ENCODE measurements around the gene MED13L.
A peak's percentile ranks its signal among the peaks of the same experiment; 100 is the strongest.

MED13L gene

DNA sequence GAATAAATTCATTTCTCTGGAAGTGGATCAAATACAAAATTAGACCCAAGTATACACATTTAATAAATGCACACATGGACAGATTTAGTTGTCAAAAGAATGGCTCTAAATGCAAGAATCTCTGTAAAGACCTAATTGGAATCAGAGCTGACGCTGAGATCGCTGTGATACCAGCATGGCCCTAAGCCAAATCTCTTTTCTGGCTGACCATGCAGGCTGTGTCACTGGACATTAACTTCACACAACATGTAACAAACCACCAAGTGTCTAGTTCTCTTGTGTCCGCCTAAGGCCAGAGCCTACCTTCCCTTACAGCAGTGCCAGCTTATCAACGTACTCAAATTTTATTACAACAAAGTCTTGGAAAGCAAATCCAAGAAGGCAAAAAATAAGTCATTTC, 127.5 kb downstream of the MED13L start:
- Histone ChIP-seq H4K5ac (ENCODE audit: low read length) (no peak overlapping the region), H3K36me3 (ENCODE audit: control insufficient read depth, insufficient read depth, low read length) (no peaks in the 10 kb centered on the region), H3K56ac (ENCODE audit: low read length) (no peak overlapping the region), H3K9ac (ENCODE audit: low read length) (no peak overlapping the region), H3K79me2 (ENCODE audit: control insufficient read depth, insufficient read depth, low read length) (peaks cover 52% of the 10 kb centered on the region), H2BK5ac (ENCODE audit: low read length) (no peak overlapping the region), H2AK5ac (ENCODE audit: low read length) (no peak overlapping the region), H3K23ac (ENCODE audit: low read length) (no peak overlapping the region), H3K18ac (ENCODE audit: low read length) (no peak overlapping the region), H3K4me3 (ENCODE audit: low read length) (no peak overlapping the region), H3K4me1 (ENCODE audit: control insufficient read depth, low read depth, low read length) (no peaks in the 10 kb centered on the region), H3K4me2 (ENCODE audit: low read length) (no peak overlapping the region), H3K79me1 (ENCODE audit: low read length) (peaks cover 8% of the 10 kb centered on the region), H4K8ac (ENCODE audit: low read depth, low read length) (no peak overlapping the region), H3K27me3 (ENCODE audit: insufficient read depth, low read length, poor library complexity) (no peaks in the 10 kb centered on the region), H3K4ac (ENCODE audit: low read depth, low read length) (no peak overlapping the region), H3K27ac (ENCODE audit: low read depth, low read length) (no peak overlapping the region), H2BK15ac (replicated peaks; ENCODE audit: low read depth) (no peak overlapping the region), H2BK120ac (ENCODE audit: low read depth, low read length) (no peak overlapping the region)
- WGBS (ENCODE audit: extremely low coverage, insufficient coverage, low lambda C conversion rate), result no CpG with 5 or more reads among the region's 4 CpGs
- DNase-seq, result no peak

DNA sequence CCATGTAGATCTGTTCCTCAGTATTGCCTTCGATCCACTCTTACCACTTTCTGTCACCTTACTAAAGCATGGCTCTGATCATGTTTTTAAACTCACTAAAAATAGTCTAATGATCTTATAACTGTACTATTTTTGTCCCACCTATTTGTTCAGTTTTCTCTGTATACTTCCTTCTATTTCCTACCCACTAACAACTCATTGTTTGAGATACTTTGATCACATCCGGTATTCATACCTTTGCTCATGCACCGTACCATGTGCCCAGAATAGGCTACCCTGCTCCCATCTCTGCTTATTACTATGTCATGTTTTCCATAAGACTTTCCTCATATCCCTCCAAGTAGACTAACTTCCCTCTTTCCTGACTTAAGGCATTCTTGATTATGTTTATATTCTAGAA, 128.6 kb downstream of the MED13L start:
- Histone ChIP-seq H3K4ac (ENCODE audit: low read depth, low read length) (no peak overlapping the region), H3K18ac (ENCODE audit: low read length) (no peak overlapping the region), H3K56ac (ENCODE audit: low read length) (no peak overlapping the region), H3K27me3 (ENCODE audit: insufficient read depth, low read length, poor library complexity) (no peaks in the 10 kb centered on the region), H3K4me2 (ENCODE audit: low read length) (no peak overlapping the region), H3K36me3 (ENCODE audit: control insufficient read depth, insufficient read depth, low read length) (no peaks in the 10 kb centered on the region), H3K4me1 (ENCODE audit: control insufficient read depth, low read depth, low read length) (peaks cover 2% of the 10 kb centered on the region), H2BK5ac (ENCODE audit: low read length) (no peak overlapping the region), H3K9ac (ENCODE audit: low read length) (no peak overlapping the region), H3K4me3 (ENCODE audit: low read length) (no peak overlapping the region), H3K79me2 (ENCODE audit: control insufficient read depth, insufficient read depth, low read length) (peaks cover 57% of the 10 kb centered on the region), H3K79me1 (ENCODE audit: low read length) (peaks cover 12% of the 10 kb centered on the region), H3K27ac (ENCODE audit: low read depth, low read length) (no peak overlapping the region), H2BK15ac (replicated peaks; ENCODE audit: low read depth) (no peak overlapping the region), H2BK120ac (ENCODE audit: low read depth, low read length) (no peak overlapping the region), H2AK5ac (ENCODE audit: low read length) (no peak overlapping the region), H3K23ac (ENCODE audit: low read length) (no peak overlapping the region), H4K5ac (ENCODE audit: low read length) (no peak overlapping the region), H4K8ac (ENCODE audit: low read depth, low read length) (no peak overlapping the region)
- no peak for DNase-seq
- WGBS (ENCODE audit: extremely low coverage, insufficient coverage, low lambda C conversion rate), result no CpG with 5 or more reads among the region's 3 CpGs

DNA sequence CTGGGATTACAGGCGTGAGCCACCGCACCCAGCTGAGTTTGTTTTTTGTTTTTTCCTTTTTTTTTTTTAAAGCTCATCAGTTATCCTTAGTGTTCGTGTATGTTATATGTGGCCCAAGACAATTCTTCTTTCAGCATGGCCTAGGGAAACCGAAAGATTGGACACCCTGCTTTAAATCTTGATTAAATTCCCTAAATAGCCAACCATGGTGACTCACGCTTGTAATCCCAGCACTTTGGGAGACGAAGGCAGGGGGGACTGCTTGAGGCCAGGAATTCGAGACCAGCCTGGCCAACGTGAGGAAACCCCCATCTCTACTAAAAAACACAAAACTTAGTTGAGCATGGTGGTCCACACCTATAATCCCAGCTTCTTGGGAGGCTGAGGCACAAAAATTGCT, 131.1 kb downstream of the MED13L start:
- Histone ChIP-seq H3K18ac (ENCODE audit: low read length) (no peak overlapping the region), H3K79me2 (ENCODE audit: control insufficient read depth, insufficient read depth, low read length) (peaks cover 62% of the 10 kb centered on the region), H3K4me2 (ENCODE audit: low read length) (no peak overlapping the region), H2AK5ac (ENCODE audit: low read length) (no peak overlapping the region), H3K23ac (ENCODE audit: low read length) (no peak overlapping the region), H3K9ac (ENCODE audit: low read length) (no peak overlapping the region), H3K79me1 (ENCODE audit: low read length) (peaks cover 10% of the 10 kb centered on the region), H2BK5ac (ENCODE audit: low read length) (no peak overlapping the region), H2BK120ac (ENCODE audit: low read depth, low read length) (no peak overlapping the region), H3K4me3 (ENCODE audit: low read length) (no peak overlapping the region), H3K36me3 (ENCODE audit: control insufficient read depth, insufficient read depth, low read length) (no peaks in the 10 kb centered on the region), H2BK15ac (replicated peaks; ENCODE audit: low read depth) (no peak overlapping the region), H3K56ac (ENCODE audit: low read length) (no peak overlapping the region), H3K4ac (ENCODE audit: low read depth, low read length) (no peak overlapping the region), H3K4me1 (ENCODE audit: control insufficient read depth, low read depth, low read length) (peaks cover 4% of the 10 kb centered on the region), H3K27ac (ENCODE audit: low read depth, low read length) (no peak overlapping the region), H3K27me3 (ENCODE audit: insufficient read depth, low read length, poor library complexity) (no peaks in the 10 kb centered on the region), H4K8ac (ENCODE audit: low read depth, low read length) (no peak overlapping the region), H4K5ac (ENCODE audit: low read length) (no peak overlapping the region)
- no CpG with 5 or more reads among the region's 8 CpGs for WGBS (ENCODE audit: extremely low coverage, insufficient coverage, low lambda C conversion rate)
- no peak for DNase-seq

DNA sequence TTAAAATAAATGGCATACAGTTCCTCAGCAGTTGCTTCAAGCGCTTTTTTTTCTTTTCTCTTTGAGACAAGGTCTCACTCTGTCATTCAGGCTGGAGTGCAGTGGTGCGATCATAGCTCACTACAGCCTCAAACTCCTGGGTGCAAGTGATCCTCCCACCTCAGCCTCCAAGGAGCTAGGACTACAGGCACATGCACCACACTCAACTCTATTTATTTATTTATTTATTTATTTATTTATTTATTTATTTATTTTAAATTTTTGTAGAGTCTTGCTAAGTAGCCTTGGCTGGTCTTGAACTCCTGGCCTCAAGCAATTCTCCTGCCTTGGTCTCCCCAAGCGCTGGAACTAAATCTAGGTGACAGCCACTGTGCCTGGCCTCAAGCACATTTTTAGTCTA, 132.0 kb downstream of the MED13L start:
- no peak overlapping the region for H3K4me3 ChIP-seq (ENCODE audit: low read length)
- WGBS (ENCODE audit: extremely low coverage, insufficient coverage, low lambda C conversion rate), result no CpG with 5 or more reads among the region's 3 CpGs
- H3K4me2 ChIP-seq (ENCODE audit: low read length), result no peak overlapping the region
- no peak overlapping the region for H3K9ac ChIP-seq (ENCODE audit: low read length)
- H4K5ac ChIP-seq (ENCODE audit: low read length), result no peak overlapping the region
- peaks cover 63% of the 10 kb centered on the region for H3K79me2 ChIP-seq (ENCODE audit: control insufficient read depth, insufficient read depth, low read length)
- H3K27me3 ChIP-seq (ENCODE audit: insufficient read depth, low read length, poor library complexity), result no peaks in the 10 kb centered on the region
- peaks cover 4% of the 10 kb centered on the region for H3K4me1 ChIP-seq (ENCODE audit: control insufficient read depth, low read depth, low read length)
- peaks cover 10% of the 10 kb centered on the region for H3K79me1 ChIP-seq (ENCODE audit: low read length)
- H2BK15ac ChIP-seq (replicated peaks; ENCODE audit: low read depth), result no peak overlapping the region
- no peak overlapping the region for H3K56ac ChIP-seq (ENCODE audit: low read length)
- H3K36me3 ChIP-seq (ENCODE audit: control insufficient read depth, insufficient read depth, low read length), result no peaks in the 10 kb centered on the region
- no peak overlapping the region for H3K4ac ChIP-seq (ENCODE audit: low read depth, low read length)
- DNase-seq, result no peak
- H2AK5ac ChIP-seq (ENCODE audit: low read length), result no peak overlapping the region
- H2BK5ac ChIP-seq (ENCODE audit: low read length), result no peak overlapping the region
- H3K27ac ChIP-seq (ENCODE audit: low read depth, low read length), result no peak overlapping the region
- H3K18ac ChIP-seq (ENCODE audit: low read length), result no peak overlapping the region
- no peak overlapping the region for H3K23ac ChIP-seq (ENCODE audit: low read length)
- H2BK120ac ChIP-seq (ENCODE audit: low read depth, low read length), result no peak overlapping the region
- no peak overlapping the region for H4K8ac ChIP-seq (ENCODE audit: low read depth, low read length)

DNA sequence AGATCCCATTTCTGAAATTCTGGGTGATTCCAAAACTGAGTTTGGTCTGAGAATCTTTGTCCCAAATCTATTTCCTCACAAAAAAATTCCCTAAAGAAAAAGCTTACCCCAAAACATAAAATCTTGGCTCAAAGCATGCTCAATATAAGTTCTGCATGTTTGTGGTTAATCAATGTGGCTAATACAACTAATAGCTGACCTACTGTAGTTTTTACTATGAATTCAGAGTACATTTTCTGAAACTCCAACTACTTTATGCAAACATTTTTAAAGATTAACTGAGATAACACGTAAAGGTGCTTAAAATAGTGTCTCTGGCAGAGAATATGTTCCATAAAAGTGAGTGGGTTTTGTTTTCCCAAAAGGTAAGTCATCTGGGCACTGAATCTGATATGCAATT, 133.1 kb downstream of the MED13L start:
- Histone ChIP-seq H4K5ac (ENCODE audit: low read length) (no peak overlapping the region), H3K18ac (ENCODE audit: low read length) (peak overlapping the region; percentile 51), H3K23ac (ENCODE audit: low read length) (no peak overlapping the region), H3K4ac (ENCODE audit: low read depth, low read length) (no peak overlapping the region), H2BK5ac (ENCODE audit: low read length) (no peak overlapping the region), H3K56ac (ENCODE audit: low read length) (no peak overlapping the region), H3K4me1 (ENCODE audit: control insufficient read depth, low read depth, low read length) (peaks cover 4% of the 10 kb centered on the region), H3K79me2 (ENCODE audit: control insufficient read depth, insufficient read depth, low read length) (peaks cover 63% of the 10 kb centered on the region), H4K8ac (ENCODE audit: low read depth, low read length) (no peak overlapping the region), H3K79me1 (ENCODE audit: low read length) (peaks cover 8% of the 10 kb centered on the region), H3K4me3 (ENCODE audit: low read length) (no peak overlapping the region), H2BK120ac (ENCODE audit: low read depth, low read length) (no peak overlapping the region), H3K4me2 (ENCODE audit: low read length) (no peak overlapping the region), H3K27ac (ENCODE audit: low read depth, low read length) (no peak overlapping the region), H2AK5ac (ENCODE audit: low read length) (no peak overlapping the region), H2BK15ac (replicated peaks; ENCODE audit: low read depth) (no peak overlapping the region), H3K9ac (ENCODE audit: low read length) (no peak overlapping the region), H3K36me3 (ENCODE audit: control insufficient read depth, insufficient read depth, low read length) (no peaks in the 10 kb centered on the region), H3K27me3 (ENCODE audit: insufficient read depth, low read length, poor library complexity) (no peaks in the 10 kb centered on the region)
- DNase-seq, result no peak
- no CpG with 5 or more reads among the region's 1 CpG for WGBS (ENCODE audit: extremely low coverage, insufficient coverage, low lambda C conversion rate)

DNA sequence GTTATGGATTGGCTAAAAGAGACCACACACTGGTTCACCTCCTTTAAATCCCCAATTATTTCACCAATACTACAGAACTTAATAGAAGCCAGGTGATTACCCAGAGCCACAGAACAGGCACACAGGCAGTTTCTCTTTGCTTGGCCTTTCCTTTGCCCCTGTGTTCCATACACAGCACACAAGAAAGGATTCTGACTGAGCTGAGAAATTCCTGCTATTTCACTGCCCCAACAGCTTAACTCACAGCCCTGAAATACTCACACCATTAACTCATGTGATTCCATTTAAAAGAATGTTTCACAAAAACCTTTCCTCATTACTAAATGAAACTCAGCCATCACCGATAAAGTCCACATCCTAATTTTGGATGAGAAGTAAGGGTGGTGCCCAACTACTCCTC, 133.6 kb downstream of the MED13L start:
- no peak overlapping the region for H3K4me3 ChIP-seq (ENCODE audit: low read length)
- H2AK5ac ChIP-seq (ENCODE audit: low read length), result no peak overlapping the region
- H3K56ac ChIP-seq (ENCODE audit: low read length), result no peak overlapping the region
- no peak overlapping the region for H3K4me2 ChIP-seq (ENCODE audit: low read length)
- H2BK5ac ChIP-seq (ENCODE audit: low read length), result no peak overlapping the region
- peaks cover 64% of the 10 kb centered on the region for H3K79me2 ChIP-seq (ENCODE audit: control insufficient read depth, insufficient read depth, low read length)
- H2BK120ac ChIP-seq (ENCODE audit: low read depth, low read length), result no peak overlapping the region
- no peak overlapping the region for H3K27ac ChIP-seq (ENCODE audit: low read depth, low read length)
- H3K27me3 ChIP-seq (ENCODE audit: insufficient read depth, low read length, poor library complexity), result no peaks in the 10 kb centered on the region
- peak; percentile 87 for DNase-seq
- peaks cover 8% of the 10 kb centered on the region for H3K79me1 ChIP-seq (ENCODE audit: low read length)
- no peak overlapping the region for H3K23ac ChIP-seq (ENCODE audit: low read length)
- peak overlapping the region; percentile 51 for H3K18ac ChIP-seq (ENCODE audit: low read length)
- H3K4ac ChIP-seq (ENCODE audit: low read depth, low read length), result no peak overlapping the region
- no CpG with 5 or more reads among the region's 1 CpG for WGBS (ENCODE audit: extremely low coverage, insufficient coverage, low lambda C conversion rate)
- no peak overlapping the region for H4K8ac ChIP-seq (ENCODE audit: low read depth, low read length)
- H3K4me1 ChIP-seq (ENCODE audit: control insufficient read depth, low read depth, low read length), result peaks cover 4% of the 10 kb centered on the region
- H2BK15ac ChIP-seq (replicated peaks; ENCODE audit: low read depth), result no peak overlapping the region
- H3K9ac ChIP-seq (ENCODE audit: low read length), result no peak overlapping the region
- no peaks in the 10 kb centered on the region for H3K36me3 ChIP-seq (ENCODE audit: control insufficient read depth, insufficient read depth, low read length)
- H4K5ac ChIP-seq (ENCODE audit: low read length), result no peak overlapping the region
